ENCODE data around the gene EGFLAM.

EGFLAM gene

GRCh38 chr5:38259809-38260160 is 1.4 kb downstream of the EGFLAM start:
- H3K27ac ChIP-seq: no peak overlapping the region
- no peak overlapping the region for H3K4me3 ChIP-seq

- Histone ChIP-seq H3K27ac (no peak overlapping the region), H3K4me3 (no peak overlapping the region)
Observed at GRCh38 chr5:38263983-38264382, 5.6 kb downstream of the EGFLAM start.

- no peak overlapping the region for H3K27ac ChIP-seq
- H3K4me3 ChIP-seq: no peak overlapping the region
Observed at GRCh38 chr5:38265546-38266179, 7.3 kb downstream of the EGFLAM start.

GRCh38 chr5:38267372-38267771 is 9.0 kb downstream of the EGFLAM start:
- Histone ChIP-seq H3K4me3 (no peak overlapping the region), H3K27ac (no peak overlapping the region)

- Histone ChIP-seq H3K4me3 (no peak overlapping the region), H3K27ac (no peak overlapping the region)
Observed at GRCh38 chr5:38273626-38274025, 15.3 kb downstream of the EGFLAM start.

GRCh38 chr5:38274370-38274769 is 16.0 kb downstream of the EGFLAM start:
- no peak overlapping the region for H3K27ac ChIP-seq
- no peak overlapping the region for H3K4me3 ChIP-seq

GRCh38 chr5:38284384-38284783 is 26.0 kb downstream of the EGFLAM start:
- no peak overlapping the region for H3K4me3 ChIP-seq
- no peak overlapping the region for H3K27ac ChIP-seq

- Histone ChIP-seq H3K4me3 (no peak overlapping the region), H3K27ac (no peak overlapping the region)
Observed at GRCh38 chr5:38285226-38285625, 26.9 kb downstream of the EGFLAM start.

GRCh38 chr5:38286002-38286401 is 27.6 kb downstream of the EGFLAM start:
- Histone ChIP-seq H3K4me3 (no peak overlapping the region), H3K27ac (no peak overlapping the region)

- H3K27ac ChIP-seq: no peak overlapping the region
- H3K4me3 ChIP-seq: no peak overlapping the region
Observed at GRCh38 chr5:38287124-38287523, 28.8 kb downstream of the EGFLAM start.

GRCh38 chr5:38289457-38289856 is 31.1 kb downstream of the EGFLAM start:
- Histone ChIP-seq H3K27ac (no peak overlapping the region), H3K4me3 (no peak overlapping the region)

- Histone ChIP-seq H3K4me3 (no peak overlapping the region), H3K27ac (no peak overlapping the region)
Observed at GRCh38 chr5:38290028-38290653, 31.8 kb downstream of the EGFLAM start.

GRCh38 chr5:38291355-38291754 is 33.0 kb downstream of the EGFLAM start:
- Histone ChIP-seq H3K27ac (no peak overlapping the region), H3K4me3 (no peak overlapping the region)

- Histone ChIP-seq H3K4me3 (no peak overlapping the region), H3K27ac (no peak overlapping the region)
Observed at GRCh38 chr5:38292228-38292627, 33.9 kb downstream of the EGFLAM start.

- no peak overlapping the region for H3K27ac ChIP-seq
Observed at GRCh38 chr5:38295751-38296150, 37.4 kb downstream of the EGFLAM start.

GRCh38 chr5:38297830-38298608 is 39.7 kb downstream of the EGFLAM start:
- Histone ChIP-seq H3K4me3 (no peak overlapping the region), H3K27ac (peak overlapping the region in 3 of 21 experiments; percentile 4 to 25 (median 18))

More at GRCh38 chr5:38295751-38296150, 37.4 kb downstream of the EGFLAM start:
- no peak overlapping the region for H3K4me3 ChIP-seq

- H3K4me3 ChIP-seq: no peak overlapping the region
- H3K27ac ChIP-seq: no peak overlapping the region
Observed at GRCh38 chr5:38299585-38299984, 41.2 kb downstream of the EGFLAM start.

- no peak overlapping the region for H3K27ac ChIP-seq
- H3K4me3 ChIP-seq: no peak overlapping the region
Observed at GRCh38 chr5:38305148-38305547, 46.8 kb downstream of the EGFLAM start.

GRCh38 chr5:38307845-38308244 is 49.5 kb downstream of the EGFLAM start:
- H3K4me3 ChIP-seq: no peak overlapping the region
- H3K27ac ChIP-seq: peak overlapping the region in 2 of 21 experiments; percentile 26 to 52

GRCh38 chr5:38316544-38317224 is 58.3 kb downstream of the EGFLAM start:
- Histone ChIP-seq H3K4me3 (no peak overlapping the region), H3K27ac (no peak overlapping the region)

- no peak overlapping the region for H3K27ac ChIP-seq
- H3K4me3 ChIP-seq: no peak overlapping the region
Observed at GRCh38 chr5:38317868-38318267, 59.5 kb downstream of the EGFLAM start.
